ENCODE results near the gene TFAP2B.

The TFAP2B gene

DNA sequence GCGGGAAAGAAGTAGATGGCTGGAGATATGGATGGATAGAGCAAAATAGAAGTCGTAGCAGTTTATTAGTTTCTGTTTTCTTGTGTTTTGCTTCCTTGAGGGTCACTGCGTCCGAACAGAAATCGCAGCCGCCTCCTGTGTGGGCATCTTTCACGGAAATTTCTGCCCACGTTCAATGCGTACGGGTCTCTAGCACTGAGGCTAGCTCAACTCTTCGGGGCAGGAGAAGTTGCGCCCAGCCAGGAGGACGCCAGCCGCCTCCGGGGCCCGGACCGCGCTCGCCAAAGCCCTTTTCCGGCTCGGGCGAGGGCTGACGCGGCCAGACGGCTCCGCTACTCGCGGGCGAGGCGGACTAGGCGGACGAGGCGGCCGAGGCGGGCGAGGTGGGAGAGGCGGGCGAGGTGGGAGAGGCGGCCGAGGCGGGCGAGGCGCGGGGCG is 814 bp downstream of the TFAP2B start:
- H3K4me3 ChIP-seq (replicated peaks; ENCODE audit: insufficient read depth, low read length), result no peak overlapping the region
- no peak for TF ChIP-seq GABPA (IDR thresholded peaks at IDR 0.05; ENCODE audit: low read depth)
- TF ChIP-seq, protein P1, sequence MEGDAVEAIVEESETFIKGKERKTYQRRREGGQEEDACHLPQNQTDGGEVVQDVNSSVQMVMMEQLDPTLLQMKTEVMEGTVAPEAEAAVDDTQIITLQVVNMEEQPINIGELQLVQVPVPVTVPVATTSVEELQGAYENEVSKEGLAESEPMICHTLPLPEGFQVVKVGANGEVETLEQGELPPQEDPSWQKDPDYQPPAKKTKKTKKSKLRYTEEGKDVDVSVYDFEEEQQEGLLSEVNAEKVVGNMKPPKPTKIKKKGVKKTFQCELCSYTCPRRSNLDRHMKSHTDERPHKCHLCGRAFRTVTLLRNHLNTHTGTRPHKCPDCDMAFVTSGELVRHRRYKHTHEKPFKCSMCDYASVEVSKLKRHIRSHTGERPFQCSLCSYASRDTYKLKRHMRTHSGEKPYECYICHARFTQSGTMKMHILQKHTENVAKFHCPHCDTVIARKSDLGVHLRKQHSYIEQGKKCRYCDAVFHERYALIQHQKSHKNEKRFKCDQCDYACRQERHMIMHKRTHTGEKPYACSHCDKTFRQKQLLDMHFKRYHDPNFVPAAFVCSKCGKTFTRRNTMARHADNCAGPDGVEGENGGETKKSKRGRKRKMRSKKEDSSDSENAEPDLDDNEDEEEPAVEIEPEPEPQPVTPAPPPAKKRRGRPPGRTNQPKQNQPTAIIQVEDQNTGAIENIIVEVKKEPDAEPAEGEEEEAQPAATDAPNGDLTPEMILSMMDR (IDR thresholded peaks at IDR 0.05; ENCODE audit: insufficient read depth, low read length), result no peak
- no peak for TF ChIP-seq SPI1 (IDR thresholded peaks at IDR 0.05; ENCODE audit: borderline replicate concordance, low read depth)
- TF ChIP-seq, protein P2, sequence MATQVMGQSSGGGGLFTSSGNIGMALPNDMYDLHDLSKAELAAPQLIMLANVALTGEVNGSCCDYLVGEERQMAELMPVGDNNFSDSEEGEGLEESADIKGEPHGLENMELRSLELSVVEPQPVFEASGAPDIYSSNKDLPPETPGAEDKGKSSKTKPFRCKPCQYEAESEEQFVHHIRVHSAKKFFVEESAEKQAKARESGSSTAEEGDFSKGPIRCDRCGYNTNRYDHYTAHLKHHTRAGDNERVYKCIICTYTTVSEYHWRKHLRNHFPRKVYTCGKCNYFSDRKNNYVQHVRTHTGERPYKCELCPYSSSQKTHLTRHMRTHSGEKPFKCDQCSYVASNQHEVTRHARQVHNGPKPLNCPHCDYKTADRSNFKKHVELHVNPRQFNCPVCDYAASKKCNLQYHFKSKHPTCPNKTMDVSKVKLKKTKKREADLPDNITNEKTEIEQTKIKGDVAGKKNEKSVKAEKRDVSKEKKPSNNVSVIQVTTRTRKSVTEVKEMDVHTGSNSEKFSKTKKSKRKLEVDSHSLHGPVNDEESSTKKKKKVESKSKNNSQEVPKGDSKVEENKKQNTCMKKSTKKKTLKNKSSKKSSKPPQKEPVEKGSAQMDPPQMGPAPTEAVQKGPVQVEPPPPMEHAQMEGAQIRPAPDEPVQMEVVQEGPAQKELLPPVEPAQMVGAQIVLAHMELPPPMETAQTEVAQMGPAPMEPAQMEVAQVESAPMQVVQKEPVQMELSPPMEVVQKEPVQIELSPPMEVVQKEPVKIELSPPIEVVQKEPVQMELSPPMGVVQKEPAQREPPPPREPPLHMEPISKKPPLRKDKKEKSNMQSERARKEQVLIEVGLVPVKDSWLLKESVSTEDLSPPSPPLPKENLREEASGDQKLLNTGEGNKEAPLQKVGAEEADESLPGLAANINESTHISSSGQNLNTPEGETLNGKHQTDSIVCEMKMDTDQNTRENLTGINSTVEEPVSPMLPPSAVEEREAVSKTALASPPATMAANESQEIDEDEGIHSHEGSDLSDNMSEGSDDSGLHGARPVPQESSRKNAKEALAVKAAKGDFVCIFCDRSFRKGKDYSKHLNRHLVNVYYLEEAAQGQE (IDR thresholded peaks at IDR 0.05; ENCODE audit: insufficient replicate concordance, low read depth), result no peak
- no peak for TF ChIP-seq POLR2AphosphoS5 (IDR thresholded peaks at IDR 0.05; ENCODE audit: low read depth)

DNA sequence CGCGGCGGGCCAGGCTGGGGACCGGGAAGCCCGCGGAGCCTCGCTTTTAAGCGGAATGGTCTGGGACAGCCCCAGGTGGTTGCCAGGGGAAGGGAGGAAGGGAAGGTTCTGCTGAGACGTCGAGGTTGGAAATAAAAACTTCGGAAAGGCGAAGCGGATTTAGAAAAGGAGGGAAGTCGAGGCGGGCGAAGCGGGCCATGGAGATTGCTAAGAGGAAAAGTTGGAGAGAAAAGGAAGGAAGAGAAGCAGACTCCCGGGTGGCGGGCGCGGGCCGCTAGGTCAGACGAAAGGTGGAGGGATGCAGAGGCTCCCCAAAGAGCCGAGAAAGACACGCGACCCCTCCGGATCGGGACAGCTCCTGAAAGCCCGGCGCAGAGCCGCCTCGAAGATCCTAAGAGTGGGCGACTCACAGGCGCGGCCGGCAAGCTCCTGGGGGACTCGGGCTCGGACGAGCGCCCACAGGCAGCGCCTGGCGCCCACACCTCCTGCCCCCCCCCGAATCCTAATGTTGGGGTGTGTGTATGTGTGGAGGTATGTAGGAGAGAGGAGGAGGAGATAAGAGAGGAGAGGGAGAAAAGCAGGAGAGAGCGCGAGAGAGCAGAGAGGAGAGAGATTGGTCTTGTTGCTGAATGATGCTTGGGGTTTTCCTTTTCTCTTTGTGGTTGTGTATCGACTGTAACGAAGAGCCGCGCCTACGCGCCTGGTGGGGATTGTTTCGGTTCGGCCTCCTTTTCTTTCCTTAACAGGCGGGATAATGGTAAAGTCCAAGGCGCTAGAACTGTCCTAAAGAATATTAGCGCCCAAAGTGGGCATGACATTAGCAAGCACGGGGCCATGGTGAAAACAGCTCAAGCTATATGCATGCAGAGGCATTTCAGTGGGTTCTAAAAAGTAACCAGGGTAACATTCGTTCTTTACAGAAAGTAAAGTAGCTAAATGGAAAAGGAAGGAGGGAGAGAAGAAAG is 1.5 kb downstream of the TFAP2B start:
- Histone ChIP-seq H3K27me3 (ENCODE audit: insufficient read depth, poor library complexity, severe bottlenecking) (peaks cover 67% of the 10 kb centered on the region), H3K4me3 (replicated peaks; ENCODE audit: insufficient read depth, low read length) (no peak overlapping the region), H3K27ac (replicated peaks) (no peak overlapping the region)
- TF ChIP-seq, protein P2 (IDR thresholded peaks at IDR 0.05; ENCODE audit: insufficient replicate concordance, low read depth), result no peak
- TF ChIP-seq GABPA (IDR thresholded peaks at IDR 0.05; ENCODE audit: low read depth) (no peak), POLR2AphosphoS5 (IDR thresholded peaks at IDR 0.05; ENCODE audit: low read depth) (no peak)
- TF ChIP-seq, protein P1 (IDR thresholded peaks at IDR 0.05; ENCODE audit: insufficient read depth, low read length), result no peak
- DNase-seq (ENCODE audit: low read depth in 1 of 2, low spot score in 1 of 2), result no peak

More for the DNA sequence above, 814 bp downstream of the TFAP2B start:
- Histone ChIP-seq H3K27me3 (ENCODE audit: insufficient read depth, poor library complexity, severe bottlenecking) (peaks cover 60% of the 10 kb centered on the region), H3K27ac (replicated peaks) (no peak overlapping the region)
- DNase-seq (ENCODE audit: low read depth in 1 of 2, low spot score in 1 of 2), result no peak

DNA sequence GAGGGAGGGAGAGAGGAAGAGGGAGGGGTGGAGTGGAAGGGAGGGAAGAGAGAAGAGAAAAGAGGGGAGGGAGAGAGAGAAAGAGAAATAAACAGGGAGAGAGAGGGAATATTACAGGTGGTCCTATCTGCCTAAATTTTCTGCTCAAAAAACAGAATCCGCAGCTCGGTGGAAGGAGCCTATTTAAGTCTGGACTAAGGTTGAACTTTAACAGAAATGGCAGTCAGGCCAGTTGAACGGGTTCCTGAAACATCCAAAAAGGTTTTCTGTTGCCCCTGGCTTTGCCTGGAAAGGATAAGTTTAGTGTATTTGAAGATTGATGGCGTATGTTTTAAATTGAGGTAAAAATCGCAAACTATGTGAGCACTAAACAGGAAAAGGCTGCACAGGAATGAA is 2.2 kb downstream of the TFAP2B start:
- TF ChIP-seq SPI1 (IDR thresholded peaks at IDR 0.05; ENCODE audit: borderline replicate concordance, low read depth) (no peak), GABPA (IDR thresholded peaks at IDR 0.05; ENCODE audit: low read depth) (no peak), POLR2AphosphoS5 (IDR thresholded peaks at IDR 0.05; ENCODE audit: low read depth) (no peak)
- TF ChIP-seq, protein P2 (IDR thresholded peaks at IDR 0.05; ENCODE audit: insufficient replicate concordance, low read depth), result no peak
- TF ChIP-seq, protein P1 (IDR thresholded peaks at IDR 0.05; ENCODE audit: insufficient read depth, low read length), result no peak
- peaks cover 70% of the 10 kb centered on the region for H3K27me3 ChIP-seq (ENCODE audit: insufficient read depth, poor library complexity, severe bottlenecking)
- no peak overlapping the region for H3K4me3 ChIP-seq (replicated peaks; ENCODE audit: insufficient read depth, low read length)
- no peak overlapping the region for H3K27ac ChIP-seq (replicated peaks)
- DNase-seq (ENCODE audit: low read depth in 1 of 2, low spot score in 1 of 2), result no peak
